ENCODE results near the gene TMEM72. TPM values are rescaled to one million over a fixed set of nuclear protein-coding genes. Genes with fewer than 3 reads are reported as not detected.

The TMEM72 gene
- total RNA-seq, 1 donor from 2014 or later, result not detected

DNA sequence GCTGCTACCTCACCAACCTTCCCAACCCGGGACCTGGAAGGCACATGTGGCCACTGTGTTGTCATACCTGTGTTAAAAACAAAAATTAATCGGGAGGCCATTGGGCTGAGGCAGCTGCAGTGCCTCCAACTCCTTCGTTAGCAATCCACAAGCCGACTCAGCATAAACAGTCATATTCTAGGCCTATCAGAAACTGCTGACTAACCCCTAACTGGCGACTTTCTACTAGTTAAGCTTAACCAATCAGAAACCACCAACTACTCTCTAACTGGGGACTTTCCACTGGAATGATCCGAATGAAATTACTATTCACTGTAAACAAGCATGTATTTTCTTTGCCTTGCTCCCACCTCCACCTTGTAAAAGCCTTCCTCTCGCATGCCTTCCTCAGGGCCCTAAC is 14.1 kb upstream of the TMEM72 start:
- Histone ChIP-seq H3K27ac (no peak overlapping the region), H3K27me3 (no peaks in the 10 kb centered on the region), H3K4me3 (no peak overlapping the region), H3K36me3 (no peaks in the 10 kb centered on the region), H3F3A (ENCODE audit: low read depth) (peaks cover 20% of the 10 kb centered on the region), H3K9ac (no peak overlapping the region), H3K4me2 (no peak overlapping the region), H3K79me2 (ENCODE audit: low read depth) (no peaks in the 10 kb centered on the region), H2AFZ (replicated peaks) (no peak overlapping the region), H3K9me3 (ENCODE audit: low read depth) (no peaks in the 10 kb centered on the region), H3K4me1 (peaks cover 29% of the 10 kb centered on the region), H4K20me1 (ENCODE audit: low read depth) (no peaks in the 10 kb centered on the region)
- Mint-ChIP-seq H3K36me3 (no peaks in the 10 kb centered on the region), H3K4me1 (peaks cover 16% of the 10 kb centered on the region), H3K27me3 (ENCODE audit: insufficient read depth, low read depth) (peaks cover 11% of the 10 kb centered on the region), H3K4me3 (no peak overlapping the region), H3K27ac (no peak overlapping the region), H3K9me3 (no peaks in the 10 kb centered on the region)
- no peak for DNase-seq (ENCODE audit: low spot score)
- TF ChIP-seq, protein P1, sequence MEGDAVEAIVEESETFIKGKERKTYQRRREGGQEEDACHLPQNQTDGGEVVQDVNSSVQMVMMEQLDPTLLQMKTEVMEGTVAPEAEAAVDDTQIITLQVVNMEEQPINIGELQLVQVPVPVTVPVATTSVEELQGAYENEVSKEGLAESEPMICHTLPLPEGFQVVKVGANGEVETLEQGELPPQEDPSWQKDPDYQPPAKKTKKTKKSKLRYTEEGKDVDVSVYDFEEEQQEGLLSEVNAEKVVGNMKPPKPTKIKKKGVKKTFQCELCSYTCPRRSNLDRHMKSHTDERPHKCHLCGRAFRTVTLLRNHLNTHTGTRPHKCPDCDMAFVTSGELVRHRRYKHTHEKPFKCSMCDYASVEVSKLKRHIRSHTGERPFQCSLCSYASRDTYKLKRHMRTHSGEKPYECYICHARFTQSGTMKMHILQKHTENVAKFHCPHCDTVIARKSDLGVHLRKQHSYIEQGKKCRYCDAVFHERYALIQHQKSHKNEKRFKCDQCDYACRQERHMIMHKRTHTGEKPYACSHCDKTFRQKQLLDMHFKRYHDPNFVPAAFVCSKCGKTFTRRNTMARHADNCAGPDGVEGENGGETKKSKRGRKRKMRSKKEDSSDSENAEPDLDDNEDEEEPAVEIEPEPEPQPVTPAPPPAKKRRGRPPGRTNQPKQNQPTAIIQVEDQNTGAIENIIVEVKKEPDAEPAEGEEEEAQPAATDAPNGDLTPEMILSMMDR (IDR thresholded peaks at IDR 0.05), result no peak
- TF ChIP-seq EZH2phosphoT487 (IDR thresholded peaks at IDR 0.05) (no peak), EZH2 (IDR thresholded peaks at IDR 0.05) (no peak)

DNA sequence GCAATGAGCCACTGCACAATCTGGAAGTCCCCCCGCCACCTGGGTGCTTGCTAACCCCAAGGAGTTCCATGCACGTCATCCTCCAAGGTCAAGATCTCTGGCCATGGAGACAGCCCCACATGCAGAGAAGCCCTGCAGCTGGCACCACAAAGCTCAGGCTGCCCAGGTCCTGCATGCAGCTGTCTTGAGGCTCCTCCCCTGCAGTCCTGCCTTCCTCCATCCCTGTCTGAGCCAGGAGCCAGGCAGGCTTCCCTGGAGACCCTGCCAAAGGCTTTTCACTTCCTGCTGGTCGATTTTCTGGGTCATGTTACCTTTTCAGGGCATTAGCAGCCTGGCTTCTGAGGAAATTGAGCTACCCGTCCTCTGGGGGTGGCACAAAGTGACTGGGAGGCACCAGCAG is 12.5 kb upstream of the TMEM72 start:
- no peaks in the 10 kb centered on the region for H3K9me3 Mint-ChIP-seq
- H3K27me3 ChIP-seq, result no peaks in the 10 kb centered on the region
- TF ChIP-seq, protein P1 (IDR thresholded peaks at IDR 0.05), result no peak
- no peak for TF ChIP-seq EZH2 (IDR thresholded peaks at IDR 0.05)
- TF ChIP-seq EZH2phosphoT487 (IDR thresholded peaks at IDR 0.05), result no peak
- H3K36me3 ChIP-seq, result no peaks in the 10 kb centered on the region
- no peaks in the 10 kb centered on the region for H3K9me3 ChIP-seq (ENCODE audit: low read depth)
- DNase-seq (ENCODE audit: low spot score), result no peak
- H3K4me2 ChIP-seq, result peak overlapping the region; percentile 45
- no peak overlapping the region for H3K9ac ChIP-seq
- H3K4me1 ChIP-seq, result peaks cover 40% of the 10 kb centered on the region
- peaks cover 11% of the 10 kb centered on the region for H3K27me3 Mint-ChIP-seq (ENCODE audit: insufficient read depth, low read depth)
- peak overlapping the region; percentile 63 for H3K27ac ChIP-seq
- H3K79me2 ChIP-seq (ENCODE audit: low read depth), result no peaks in the 10 kb centered on the region
- no peak overlapping the region for H3K27ac Mint-ChIP-seq
- no peak overlapping the region for H3K4me3 Mint-ChIP-seq
- peaks cover 20% of the 10 kb centered on the region for H3F3A ChIP-seq (ENCODE audit: low read depth)
- peaks cover 29% of the 10 kb centered on the region for H3K4me1 Mint-ChIP-seq
- H3K36me3 Mint-ChIP-seq, result no peaks in the 10 kb centered on the region
- H4K20me1 ChIP-seq (ENCODE audit: low read depth), result no peaks in the 10 kb centered on the region
- H3K4me3 ChIP-seq, result no peak overlapping the region
- H2AFZ ChIP-seq (replicated peaks), result no peak overlapping the region

DNA sequence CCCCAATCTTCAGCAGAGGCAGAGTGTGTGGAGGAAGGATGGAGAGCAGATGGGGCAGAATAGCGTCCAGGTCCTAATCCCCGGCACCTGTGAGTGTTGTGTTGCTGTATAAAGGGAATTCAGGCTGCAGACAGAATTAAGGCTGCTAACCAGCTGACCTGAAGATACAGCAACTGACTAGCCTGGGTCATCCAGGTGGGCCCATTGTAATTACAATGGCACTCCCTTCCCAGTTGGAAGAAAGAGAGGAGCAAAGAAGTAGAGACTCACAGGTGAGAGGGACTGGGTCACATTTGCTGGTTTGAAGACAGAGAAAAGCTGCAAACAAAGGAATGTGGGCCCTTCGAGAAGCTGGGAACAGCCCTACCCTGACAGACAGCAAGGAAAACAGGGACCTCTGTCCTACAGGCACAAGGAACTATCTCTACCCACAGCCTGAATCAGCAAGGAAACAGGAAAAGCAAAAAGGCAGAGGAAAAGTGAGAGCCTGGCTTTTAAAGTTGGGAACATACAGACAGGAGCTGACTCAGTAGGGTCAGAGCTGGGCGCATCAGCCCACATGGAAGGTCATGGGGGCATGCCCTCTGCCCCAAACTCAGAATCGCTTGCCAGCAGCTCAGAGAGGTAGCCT is 11.6 kb upstream of the TMEM72 start:
- Mint-ChIP-seq H3K4me1 (peaks cover 29% of the 10 kb centered on the region), H3K27me3 (ENCODE audit: insufficient read depth, low read depth) (peaks cover 8% of the 10 kb centered on the region), H3K9me3 (no peaks in the 10 kb centered on the region), H3K36me3 (no peaks in the 10 kb centered on the region), H3K27ac (no peak overlapping the region), H3K4me3 (peak overlapping the region; percentile 15)
- H3K27me3 ChIP-seq, result no peaks in the 10 kb centered on the region
- peak overlapping the region; percentile 63 for H3K27ac ChIP-seq
- H3K79me2 ChIP-seq (ENCODE audit: low read depth), result no peaks in the 10 kb centered on the region
- peak overlapping the region; percentile 45 for H3K4me2 ChIP-seq
- DNase-seq (ENCODE audit: low spot score), result peak; percentile 13
- H3K9me3 ChIP-seq (ENCODE audit: low read depth), result no peaks in the 10 kb centered on the region
- peak overlapping the region; percentile 17 for H2AFZ ChIP-seq (replicated peaks)
- no peak for TF ChIP-seq EZH2 (IDR thresholded peaks at IDR 0.05)
- TF ChIP-seq, protein P1 (IDR thresholded peaks at IDR 0.05), result no peak
- no peak for TF ChIP-seq EZH2phosphoT487 (IDR thresholded peaks at IDR 0.05)
- H3K4me1 ChIP-seq, result peaks cover 40% of the 10 kb centered on the region
- no peaks in the 10 kb centered on the region for H4K20me1 ChIP-seq (ENCODE audit: low read depth)
- H3F3A ChIP-seq (ENCODE audit: low read depth), result peaks cover 20% of the 10 kb centered on the region
- no peak overlapping the region for H3K4me3 ChIP-seq
- H3K9ac ChIP-seq, result no peak overlapping the region
- no peaks in the 10 kb centered on the region for H3K36me3 ChIP-seq
